BLaER1 (cell line): Measurements from ENCODE around the gene ANAPC15.

Source experiments
- H3K27ac ChIP-seq: shearing (Covaris generic); formaldehyde crosslinking; 2 replicates; pipeline ENCODE4 v1.8.1; 2022
- H3K27me3 ChIP-seq: shearing (Covaris generic); formaldehyde crosslinking; 2 replicates; pipeline ENCODE4 v1.8.1; 2022
- H3K36me3 ChIP-seq: shearing (Covaris generic); formaldehyde crosslinking; 2 replicates; pipeline ENCODE4 v1.8.1; 2022
- H3K4me1 ChIP-seq: shearing (Covaris generic); formaldehyde crosslinking; 2 replicates; pipeline ENCODE4 v1.8.1; 2022
- H3K4me2 ChIP-seq: shearing (Covaris generic); formaldehyde crosslinking; 2 replicates; pipeline ENCODE4 v1.8.1; 2022
- H3K4me3 ChIP-seq: shearing (Covaris generic); formaldehyde crosslinking; 2 replicates; pipeline ENCODE4 v1.8.1; 2022
- H3K9ac ChIP-seq: shearing (Covaris generic); formaldehyde crosslinking; 2 replicates; pipeline ENCODE4 v1.8.1; 2022
- H3K9me3 ChIP-seq: shearing (Covaris generic); formaldehyde crosslinking; 2 replicates; pipeline ENCODE4 v1.8.1; 2022
- H4K20me1 ChIP-seq: shearing (Covaris generic); formaldehyde crosslinking; 2 replicates; pipeline ENCODE4 v1.8.1; 2022
- Cebpa-rat ChIP-seq: shearing (Covaris generic); IDR thresholded peaks from 2 replicates; pipeline ENCODE4 v1.8.1; 2022

ANAPC15 gene

GRCh38 chr11:72078477-72078876 is 34.0 kb downstream of the ANAPC15 start:
- TF ChIP-seq Cebpa-rat = no peak
- peaks cover 56% of the 10 kb centered on the region for H3K4me1 ChIP-seq
- peak overlapping the region; percentile 91 for H3K4me2 ChIP-seq
- peak overlapping the region; percentile 86 for H3K9ac ChIP-seq
- H3K4me3 ChIP-seq = no peak overlapping the region
- H3K9me3 ChIP-seq = no peaks in the 10 kb centered on the region
- no peaks in the 10 kb centered on the region for H3K27me3 ChIP-seq
- H3K27ac ChIP-seq = no peak overlapping the region
- H3K36me3 ChIP-seq = peaks cover 28% of the 10 kb centered on the region
- peaks cover 49% of the 10 kb centered on the region for H4K20me1 ChIP-seq

- peaks cover 67% of the 10 kb centered on the region for H3K4me1 ChIP-seq
- 0 out of 2 replicates have a peak overlapping the region, but pooled peaks have one; percentile 24 for H3K27ac ChIP-seq
- peaks cover 71% of the 10 kb centered on the region for H4K20me1 ChIP-seq
- TF ChIP-seq Cebpa-rat = no peak
- no peak overlapping the region for H3K4me3 ChIP-seq
- H3K36me3 ChIP-seq = peaks cover 29% of the 10 kb centered on the region
- no peaks in the 10 kb centered on the region for H3K27me3 ChIP-seq
- no peak overlapping the region for H3K4me2 ChIP-seq
- no peak overlapping the region for H3K9ac ChIP-seq
- H3K9me3 ChIP-seq = no peaks in the 10 kb centered on the region
These were observed 36.7 kb downstream of the ANAPC15 start for GRCh38 chr11:72075756-72076155.

- H3K4me2 ChIP-seq = 0 out of 2 replicates have a peak overlapping the region, but pooled peaks have one; percentile 6
- TF ChIP-seq Cebpa-rat = no peak
- H3K27ac ChIP-seq = peak overlapping the region; percentile 24; the same call in 1 of the 2 replicates
- H3K4me3 ChIP-seq = no peak overlapping the region
- H3K9me3 ChIP-seq = no peaks in the 10 kb centered on the region
- no peak overlapping the region for H3K9ac ChIP-seq
- H3K4me1 ChIP-seq = peaks cover 74% of the 10 kb centered on the region
- H3K27me3 ChIP-seq = no peaks in the 10 kb centered on the region
- peaks cover 71% of the 10 kb centered on the region for H4K20me1 ChIP-seq
- peaks cover 29% of the 10 kb centered on the region for H3K36me3 ChIP-seq
These were observed 37.4 kb downstream of the ANAPC15 start for GRCh38 chr11:72075109-72075508.

GRCh38 chr11:72072348-72072747 is 40.1 kb downstream of the ANAPC15 start:
- peaks cover 76% of the 10 kb centered on the region for H3K4me1 ChIP-seq
- H3K4me3 ChIP-seq = no peak overlapping the region
- 0 out of 2 replicates have a peak overlapping the region, but pooled peaks have one; percentile 55 for H3K9ac ChIP-seq
- peaks cover 68% of the 10 kb centered on the region for H4K20me1 ChIP-seq
- no peaks in the 10 kb centered on the region for H3K9me3 ChIP-seq
- no peak for TF ChIP-seq Cebpa-rat
- peaks cover 43% of the 10 kb centered on the region for H3K36me3 ChIP-seq
- H3K27ac ChIP-seq = peak overlapping the region; percentile 28; the same call in 1 of the 2 replicates
- peak overlapping the region; percentile 55 for H3K4me2 ChIP-seq
- no peaks in the 10 kb centered on the region for H3K27me3 ChIP-seq

- Histone ChIP-seq H3K4me1 (peaks cover 77% of the 10 kb centered on the region), H4K20me1 (peaks cover 68% of the 10 kb centered on the region), H3K4me2 (peak overlapping the region; percentile 65), H3K36me3 (peaks cover 47% of the 10 kb centered on the region), H3K27ac (peak overlapping the region; percentile 67; the same call in 1 of the 2 replicates), H3K9ac (no peak overlapping the region; the same call in 1 of the 2 replicates), H3K27me3 (no peaks in the 10 kb centered on the region), H3K4me3 (no peak overlapping the region), H3K9me3 (no peaks in the 10 kb centered on the region)
- TF ChIP-seq Cebpa-rat = no peak
These were observed 42.0 kb downstream of the ANAPC15 start for GRCh38 chr11:72070491-72070890.

- Histone ChIP-seq H3K9me3 (no peaks in the 10 kb centered on the region), H4K20me1 (peaks cover 67% of the 10 kb centered on the region), H3K4me1 (peaks cover 71% of the 10 kb centered on the region), H3K4me2 (peak overlapping the region; percentile 65), H3K4me3 (0 out of 2 replicates have a peak overlapping the region, but pooled peaks have one; percentile 14), H3K27ac (peak overlapping the region; percentile 67), H3K27me3 (no peaks in the 10 kb centered on the region), H3K9ac (peak overlapping the region; percentile 63), H3K36me3 (peaks cover 44% of the 10 kb centered on the region)
- TF ChIP-seq Cebpa-rat = no peak
These were observed 42.7 kb downstream of the ANAPC15 start for GRCh38 chr11:72069787-72070251.

- H3K4me3 ChIP-seq = peak overlapping the region; percentile 14; the same call in 1 of the 2 replicates
- no peaks in the 10 kb centered on the region for H3K27me3 ChIP-seq
- H3K4me2 ChIP-seq = peak overlapping the region; percentile 65
- H4K20me1 ChIP-seq = peaks cover 66% of the 10 kb centered on the region
- H3K27ac ChIP-seq = peak overlapping the region; percentile 67
- TF ChIP-seq Cebpa-rat = no peak
- H3K9ac ChIP-seq = peak overlapping the region; percentile 63; the same call in 1 of the 2 replicates
- peaks cover 45% of the 10 kb centered on the region for H3K36me3 ChIP-seq
- H3K4me1 ChIP-seq = peaks cover 71% of the 10 kb centered on the region
- H3K9me3 ChIP-seq = no peaks in the 10 kb centered on the region
These were observed 43.3 kb downstream of the ANAPC15 start for GRCh38 chr11:72069200-72069599.

GRCh38 chr11:72067676-72068075 is 44.8 kb downstream of the ANAPC15 start:
- TF ChIP-seq Cebpa-rat = no peak
- Histone ChIP-seq H3K36me3 (peaks cover 53% of the 10 kb centered on the region), H3K9ac (no peak overlapping the region), H4K20me1 (peaks cover 54% of the 10 kb centered on the region), H3K4me3 (no peak overlapping the region), H3K9me3 (no peaks in the 10 kb centered on the region), H3K27ac (no peak overlapping the region), H3K4me2 (peak overlapping the region; percentile 65; the same call in 1 of the 2 replicates), H3K4me1 (peaks cover 60% of the 10 kb centered on the region), H3K27me3 (no peaks in the 10 kb centered on the region)

- H3K27ac ChIP-seq = peak overlapping the region; percentile 45
- peaks cover 57% of the 10 kb centered on the region for H3K36me3 ChIP-seq
- TF ChIP-seq Cebpa-rat = no peak
- H3K4me1 ChIP-seq = peaks cover 58% of the 10 kb centered on the region
- H3K27me3 ChIP-seq = no peaks in the 10 kb centered on the region
- H3K4me2 ChIP-seq = peak overlapping the region; percentile 7; the same call in 1 of the 2 replicates
- H3K4me3 ChIP-seq = no peak overlapping the region
- H3K9ac ChIP-seq = no peak overlapping the region
- H3K9me3 ChIP-seq = no peaks in the 10 kb centered on the region
- H4K20me1 ChIP-seq = peaks cover 50% of the 10 kb centered on the region
These were observed 45.2 kb downstream of the ANAPC15 start for GRCh38 chr11:72067266-72067665.

GRCh38 chr11:72066855-72067254 is 45.6 kb downstream of the ANAPC15 start:
- peak overlapping the region; percentile 7; the same call in 1 of the 2 replicates for H3K4me2 ChIP-seq

More at GRCh38 chr11:72066855-72067254, 45.6 kb downstream of the ANAPC15 start:
- Histone ChIP-seq H3K36me3 (peaks cover 59% of the 10 kb centered on the region), H3K4me3 (no peak overlapping the region), H3K27me3 (no peaks in the 10 kb centered on the region), H3K9me3 (no peaks in the 10 kb centered on the region), H4K20me1 (peaks cover 46% of the 10 kb centered on the region), H3K4me1 (peaks cover 58% of the 10 kb centered on the region), H3K9ac (no peak overlapping the region), H3K27ac (peak overlapping the region; percentile 45)
- no peak for TF ChIP-seq Cebpa-rat
